Right hindlimb (tissue), 1 donor: ENCODE data around the gene GALM.
"Not testable (repeated sequence)": the region's sequence is repeated elsewhere in the genome, so short reads cannot be mapped to it uniquely, and the experiment has no call there.

Source experiments
- DNase-seq: peaks from one replicate; pipeline ENCODE4 v3.0.0-alpha.2; 2018

The GALM gene

GRCh38 chr2:38665854-38666555 lies at the start of gene GALM:
TSS of gene GALM (plus strand) at chr2:38666114. CDS start at chr2:38666162, 48 bp downstream.
- DNase-seq: peak; percentile 92

- DNase-seq: no peak
Measured at GRCh38 chr2:38617301-38617700, 48.6 kb upstream of the GALM start.

GRCh38 chr2:38619458-38620164 lies 46.3 kb upstream of the GALM start:
- DNase-seq: no peak

GRCh38 chr2:38620282-38620977 lies 45.5 kb upstream of the GALM start:
- DNase-seq: no peak

- DNase-seq: no peak
Measured at GRCh38 chr2:38621018-38621417, 44.9 kb upstream of the GALM start.

GRCh38 chr2:38622210-38622609 lies 43.7 kb upstream of the GALM start:
- DNase-seq: no peak

GRCh38 chr2:38626326-38627035 lies 39.4 kb upstream of the GALM start:
- no peak for DNase-seq

- no peak for DNase-seq
Measured at GRCh38 chr2:38627391-38627790, 38.5 kb upstream of the GALM start.

GRCh38 chr2:38629684-38630083 lies 36.2 kb upstream of the GALM start:
- DNase-seq: no peak

- DNase-seq: no peak
Measured at GRCh38 chr2:38631976-38632375, 33.9 kb upstream of the GALM start.

- DNase-seq: no peak
Measured at GRCh38 chr2:38632980-38633379, 32.9 kb upstream of the GALM start.

GRCh38 chr2:38633895-38634294 lies 32.0 kb upstream of the GALM start:
- DNase-seq: no peak

GRCh38 chr2:38634684-38635083 lies 31.2 kb upstream of the GALM start:
- no peak for DNase-seq

GRCh38 chr2:38635139-38635538 lies 30.8 kb upstream of the GALM start:
- DNase-seq: no peak

- no peak for DNase-seq
Measured at GRCh38 chr2:38636069-38636468, 29.8 kb upstream of the GALM start.

GRCh38 chr2:38642373-38643017 lies 23.4 kb upstream of the GALM start:
- not testable (repeated sequence) for DNase-seq

GRCh38 chr2:38643021-38643671 lies 22.8 kb upstream of the GALM start:
- DNase-seq: no peak

GRCh38 chr2:38643683-38644511 lies 22.0 kb upstream of the GALM start:
- not testable (repeated sequence) for DNase-seq

GRCh38 chr2:38648107-38648761 lies 17.7 kb upstream of the GALM start:
- no peak for DNase-seq

- no peak for DNase-seq
Measured at GRCh38 chr2:38649176-38649728, 16.7 kb upstream of the GALM start.
